ENCODE results near the gene ISLR. TPM values are rescaled to one million over a fixed set of nuclear protein-coding genes. Genes with fewer than 3 reads are reported as not detected.

Gene ISLR
- total RNA-seq, 2 donors from 2014 or later: 0.29 TPM; not detected in 1

- Mint-ChIP-seq H3K4me1 (peaks cover 6% of the 10 kb centered on the region), H3K9me3 (no peaks in the 10 kb centered on the region), H3K4me3 (no peak overlapping the region), H3K27me3 (ENCODE audit: insufficient read depth) (peaks cover 2% of the 10 kb centered on the region), H3K27ac (no peak overlapping the region), H3K36me3 (ENCODE audit: low read depth) (no peaks in the 10 kb centered on the region)
- no peaks in the 10 kb centered on the region for H3K36me3 ChIP-seq (ENCODE audit: control insufficient read depth, insufficient read depth, low read length)
- no peaks in the 10 kb centered on the region for H3K9me3 ChIP-seq (ENCODE audit: control insufficient read depth, low read length)
- H3K4me3 ChIP-seq (ENCODE audit: low read length): no peak overlapping the region
- WGBS, 2 experiments (ENCODE audit: insufficient coverage in 1 of 2, insufficient read length in 1 of 2): 88 to 100% methylated on average over 3 to 7 of the region's 7 CpGs
- no peaks in the 10 kb centered on the region for H3K4me1 ChIP-seq (ENCODE audit: control insufficient read depth, insufficient read depth, low read length)
- no peak for TF ChIP-seq CTCF (conservative IDR thresholded peaks at IDR 0.05)
- DNase-seq: no peak
- H3K9ac ChIP-seq (ENCODE audit: extremely low read depth, low read length, poor library complexity, severe bottlenecking): no peak overlapping the region
- no peaks in the 10 kb centered on the region for H3K27me3 ChIP-seq (ENCODE audit: control insufficient read depth, insufficient read depth, low read length, poor library complexity, severe bottlenecking)
- no peak overlapping the region for H3K27ac ChIP-seq (ENCODE audit: low read depth, low read length)
These were observed 2.5 kb upstream of the ISLR start for GRCh38 chr15:74170875-74171578.

- H3K27ac ChIP-seq (ENCODE audit: low read depth, low read length): no peak overlapping the region
- no peak overlapping the region for H3K27ac Mint-ChIP-seq
- no peaks in the 10 kb centered on the region for H3K27me3 ChIP-seq (ENCODE audit: control insufficient read depth, insufficient read depth, low read length, poor library complexity, severe bottlenecking)
- H3K9me3 Mint-ChIP-seq: no peaks in the 10 kb centered on the region
- TF ChIP-seq CTCF (conservative IDR thresholded peaks at IDR 0.05): no peak
- no peaks in the 10 kb centered on the region for H3K9me3 ChIP-seq (ENCODE audit: control insufficient read depth, low read length)
- H3K4me1 Mint-ChIP-seq: peaks cover 6% of the 10 kb centered on the region
- 88% methylated on average over 1 of the region's 1 CpG; no CpG with 5 or more reads in 1 of the 2 experiments for WGBS, 2 experiments (ENCODE audit: insufficient coverage in 1 of 2, insufficient read length in 1 of 2)
- peaks cover 2% of the 10 kb centered on the region for H3K27me3 Mint-ChIP-seq (ENCODE audit: insufficient read depth)
- H3K9ac ChIP-seq (ENCODE audit: extremely low read depth, low read length, poor library complexity, severe bottlenecking): no peak overlapping the region
- no peaks in the 10 kb centered on the region for H3K36me3 ChIP-seq (ENCODE audit: control insufficient read depth, insufficient read depth, low read length)
- no peaks in the 10 kb centered on the region for H3K4me1 ChIP-seq (ENCODE audit: control insufficient read depth, insufficient read depth, low read length)
- no peak overlapping the region for H3K4me3 ChIP-seq (ENCODE audit: low read length)
- DNase-seq: no peak
- H3K36me3 Mint-ChIP-seq (ENCODE audit: low read depth): no peaks in the 10 kb centered on the region
- no peak overlapping the region for H3K4me3 Mint-ChIP-seq
These were observed 1.5 kb upstream of the ISLR start for GRCh38 chr15:74171965-74172541.

GRCh38 chr15:74172701-74173379 lies 670 bp upstream of the ISLR start:
- Histone ChIP-seq H3K9ac (ENCODE audit: extremely low read depth, low read length, poor library complexity, severe bottlenecking) (no peak overlapping the region), H3K4me3 (ENCODE audit: low read length) (no peak overlapping the region), H3K36me3 (ENCODE audit: control insufficient read depth, insufficient read depth, low read length) (no peaks in the 10 kb centered on the region), H3K9me3 (ENCODE audit: control insufficient read depth, low read length) (no peaks in the 10 kb centered on the region), H3K4me1 (ENCODE audit: control insufficient read depth, insufficient read depth, low read length) (no peaks in the 10 kb centered on the region), H3K27ac (ENCODE audit: low read depth, low read length) (no peak overlapping the region), H3K27me3 (ENCODE audit: control insufficient read depth, insufficient read depth, low read length, poor library complexity, severe bottlenecking) (no peaks in the 10 kb centered on the region)
- 86 to 88% methylated on average over 9 to 13 of the region's 13 CpGs for WGBS, 2 experiments (ENCODE audit: insufficient coverage in 1 of 2, insufficient read length in 1 of 2)
- no peak for TF ChIP-seq CTCF (conservative IDR thresholded peaks at IDR 0.05)
- peaks cover 6% of the 10 kb centered on the region for H3K4me1 Mint-ChIP-seq
- H3K4me3 Mint-ChIP-seq: no peak overlapping the region
- H3K27me3 Mint-ChIP-seq (ENCODE audit: insufficient read depth): peaks cover under 1% of the 10 kb centered on the region
- DNase-seq: peak; percentile 70
- no peaks in the 10 kb centered on the region for H3K9me3 Mint-ChIP-seq
- no peak overlapping the region for H3K27ac Mint-ChIP-seq
- H3K36me3 Mint-ChIP-seq (ENCODE audit: low read depth): no peaks in the 10 kb centered on the region

All from endodermal cell (in vitro differentiated cells).